HG03575 (cell line): Measurements from ENCODE around the gene ANKRD55.
"Not testable (repeated sequence)": the region's sequence is repeated elsewhere in the genome, so short reads cannot be mapped to it uniquely, and the experiment has no call there.

Experiments used
- ATAC-seq: cut with Tn5 transposase; IDR thresholded peaks from one replicate; pipeline ENCODE4 v1.9.1; 2021; ENCODE audit not compliant: unreplicated experiment, insufficient number of reproducible peaks, low FRiP score; ENCODE audit errors: extremely low read depth

ANKRD55 gene

DNA sequence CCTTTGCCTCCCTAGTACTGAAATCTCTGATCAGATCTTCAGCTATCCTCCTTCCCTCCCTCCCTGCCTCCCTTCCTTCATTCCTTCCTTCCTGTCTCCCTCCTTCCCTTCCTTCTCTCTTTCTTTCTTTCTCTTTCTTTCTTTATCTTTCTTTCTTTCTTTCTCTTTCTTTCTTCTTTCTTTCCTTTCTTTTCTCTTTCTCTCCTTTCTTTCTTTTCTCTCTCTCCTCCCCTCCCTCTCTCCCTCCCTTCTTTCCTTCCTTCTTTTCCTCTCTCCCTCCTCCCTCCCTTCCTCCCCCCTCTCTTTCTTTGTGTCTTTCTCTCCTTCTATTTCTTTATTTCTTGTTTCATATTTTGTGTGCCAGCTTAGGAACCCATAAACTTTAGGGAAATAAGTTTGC is 23.9 kb upstream of the ANKRD55 start:
- ATAC-seq: no peak

DNA sequence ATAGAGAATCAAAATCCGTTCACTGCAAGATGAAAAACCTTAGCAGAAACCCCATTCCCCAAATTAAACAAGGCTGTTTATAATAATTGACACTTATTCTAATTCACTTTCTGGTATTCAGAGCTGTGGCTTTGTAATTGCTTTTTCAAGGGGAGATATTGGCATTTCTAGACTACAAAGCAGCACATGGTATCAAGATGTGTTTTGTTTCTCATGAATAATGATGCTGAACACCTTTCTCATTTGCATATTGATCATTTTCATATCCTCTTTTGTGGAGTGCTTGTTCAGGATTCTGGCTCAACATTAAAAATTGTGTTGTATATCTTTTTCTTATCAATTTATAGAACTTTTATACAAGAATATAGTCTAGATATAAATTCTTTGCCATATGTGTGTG is 22.4 kb upstream of the ANKRD55 start:
- ATAC-seq: no peak

DNA sequence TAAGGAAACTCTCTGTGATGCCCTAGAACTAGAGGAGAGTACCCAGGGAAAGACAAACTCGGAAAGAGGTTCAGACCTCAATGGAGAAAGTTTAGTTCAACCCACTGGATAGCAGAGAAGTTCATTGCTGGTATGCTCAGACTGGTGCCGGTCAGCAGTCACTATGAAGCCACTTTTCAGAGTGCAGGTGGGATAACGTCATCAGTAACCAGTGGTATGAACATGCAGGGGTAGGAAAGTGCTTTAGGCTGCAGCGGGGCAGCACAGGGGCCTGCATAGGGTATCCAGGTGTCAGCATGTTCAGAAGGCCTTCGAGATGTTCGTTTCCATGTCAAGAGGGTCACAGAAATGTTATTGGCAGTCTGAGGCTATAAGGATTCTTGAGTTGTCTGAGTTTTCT is 20.8 kb upstream of the ANKRD55 start:
- no peak for ATAC-seq

DNA sequence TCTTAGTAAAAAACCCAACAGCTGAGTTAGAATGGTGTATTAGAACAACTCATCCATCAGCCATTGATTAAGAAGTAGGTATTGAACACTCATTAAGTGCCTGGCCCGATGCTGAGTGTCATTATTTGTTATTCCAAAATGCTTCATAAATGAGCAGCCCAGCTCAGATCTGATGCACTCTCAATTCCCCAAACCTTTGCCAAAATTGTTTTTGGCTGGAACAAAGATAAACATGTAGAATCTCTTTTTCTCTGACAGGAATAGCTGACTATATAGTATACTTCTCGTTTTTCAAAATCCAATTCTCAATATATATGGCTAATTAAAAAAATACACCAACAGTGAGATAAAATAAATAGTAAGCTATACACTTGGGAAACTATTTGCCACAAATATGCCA is 20.0 kb upstream of the ANKRD55 start:
- no peak for ATAC-seq

- ATAC-seq: no peak
Measured at GRCh38 chr5:56251918-56252553, 18.9 kb upstream of the ANKRD55 start.

- no peak for ATAC-seq
Measured at GRCh38 chr5:56251440-56251839, 18.3 kb upstream of the ANKRD55 start.

- ATAC-seq: no peak
Measured at GRCh38 chr5:56250011-56250410, 16.9 kb upstream of the ANKRD55 start.

DNA sequence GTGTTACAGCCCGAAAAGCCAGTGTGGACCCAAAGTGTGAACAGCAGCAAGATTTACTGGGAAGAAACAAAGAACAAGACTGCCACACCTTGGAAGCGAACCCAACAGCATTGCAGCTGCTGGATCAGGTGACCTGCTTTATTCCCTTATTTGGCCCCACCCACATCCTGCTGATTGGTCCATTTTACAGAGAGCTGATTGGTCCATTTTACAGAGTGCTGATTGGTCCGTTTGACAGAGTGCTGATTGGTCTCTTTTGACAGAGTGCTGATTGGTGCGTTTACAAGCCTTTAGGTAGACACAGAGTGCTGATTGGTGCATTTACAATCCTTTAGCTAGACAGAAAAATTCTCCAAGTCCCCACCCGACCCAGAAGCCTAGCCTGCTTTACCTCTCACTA is 16.0 kb upstream of the ANKRD55 start:
- ATAC-seq: not testable (repeated sequence)

GRCh38 chr5:56247592-56247991 is 14.5 kb upstream of the ANKRD55 start:
- no peak for ATAC-seq

DNA sequence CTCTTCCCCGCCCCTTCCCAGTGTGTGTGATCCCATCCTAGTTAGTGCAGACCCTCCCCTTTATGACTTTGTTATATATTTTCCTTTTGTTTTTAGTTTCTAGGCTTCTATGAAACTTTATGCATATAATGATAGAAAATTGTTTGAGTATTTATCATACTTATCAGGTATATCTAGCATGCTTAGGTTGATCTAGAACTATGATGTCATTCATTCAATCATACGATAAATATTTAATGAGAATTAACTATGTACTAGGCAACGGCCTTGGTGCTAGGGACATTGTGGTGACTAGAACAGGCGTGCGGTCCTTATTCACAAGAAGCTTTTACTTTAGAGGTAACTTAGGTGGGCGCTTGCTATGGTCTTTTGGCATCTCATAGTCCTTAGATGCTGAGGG is 13.6 kb upstream of the ANKRD55 start:
- no peak for ATAC-seq

DNA sequence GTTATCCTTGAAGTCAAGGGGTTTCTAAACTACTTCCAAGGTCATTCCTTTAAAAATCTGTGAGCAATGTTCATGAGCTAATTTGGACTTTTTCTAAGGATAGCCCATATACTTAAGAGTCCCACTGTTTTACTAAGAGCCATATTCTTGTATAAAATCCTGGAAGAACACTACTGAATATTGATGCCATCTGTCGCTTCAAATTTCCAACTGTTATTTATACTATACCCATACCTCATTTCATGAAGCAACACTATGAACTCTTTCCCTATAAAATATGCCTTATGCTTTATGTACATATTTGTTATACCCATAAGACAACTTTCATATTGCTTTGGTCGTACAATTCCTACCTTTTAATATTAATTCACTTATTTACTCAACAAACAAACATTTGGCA is 12.4 kb upstream of the ANKRD55 start:
- ATAC-seq: no peak

DNA sequence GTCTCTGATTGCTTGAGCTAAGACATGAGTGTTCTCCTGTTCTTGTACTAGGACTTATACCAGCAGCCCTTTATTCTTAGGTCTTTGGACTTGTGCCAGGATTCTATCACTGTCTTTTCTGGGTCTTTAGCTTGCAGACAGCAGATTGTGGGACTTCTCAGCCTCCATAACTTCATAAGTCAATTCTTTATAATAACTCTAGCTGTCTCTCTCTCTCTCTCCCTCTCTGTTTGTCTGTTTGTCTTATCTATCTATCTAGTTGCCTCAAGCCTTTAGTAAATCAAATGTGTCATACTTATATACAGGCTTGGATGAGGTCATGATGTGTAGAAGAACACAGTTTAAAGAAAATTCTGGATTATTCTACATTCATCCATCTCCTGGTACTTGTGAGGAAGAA is 11.5 kb upstream of the ANKRD55 start:
- ATAC-seq: no peak

- not testable (repeated sequence) for ATAC-seq
Measured at GRCh38 chr5:56242271-56242670, 9.1 kb upstream of the ANKRD55 start.

DNA sequence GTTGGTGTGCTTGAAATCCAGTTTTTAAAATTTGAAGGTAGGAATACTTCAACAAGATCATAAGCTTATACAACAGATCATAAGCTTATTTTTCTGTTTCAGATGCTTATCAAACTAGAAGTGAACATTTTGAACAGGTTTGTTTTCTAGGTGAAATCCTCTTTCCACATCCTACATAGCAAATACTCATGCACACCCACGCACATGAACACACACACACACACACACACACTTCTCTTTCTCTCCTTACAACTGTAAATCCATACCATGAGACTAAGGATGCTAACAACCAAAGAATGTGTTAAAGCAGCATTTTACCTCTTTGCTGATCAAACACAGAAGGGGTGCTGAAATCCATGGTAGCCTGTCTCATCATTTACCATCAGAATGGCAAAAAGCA is 592 bp downstream of the ANKRD55 start:
- ATAC-seq: no peak

DNA sequence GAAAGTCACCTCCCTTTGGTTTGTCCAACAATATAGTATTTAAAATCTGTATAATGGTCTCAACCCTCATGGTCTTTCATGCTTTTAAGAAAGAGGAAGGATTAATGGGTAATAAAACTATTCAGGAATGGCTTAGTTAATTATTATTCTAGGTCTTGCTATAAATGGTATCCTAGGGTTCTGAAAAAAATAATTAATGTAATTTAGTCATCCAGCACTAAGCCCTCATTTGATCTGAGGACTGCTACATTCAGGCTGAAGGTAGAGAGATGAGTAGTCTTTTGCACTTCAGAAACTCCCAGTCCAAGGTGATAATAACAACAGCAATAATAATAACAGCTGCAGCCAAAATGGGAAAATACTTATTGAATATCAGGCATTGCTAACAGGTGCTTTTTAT is 2.6 kb downstream of the ANKRD55 start:
- ATAC-seq: no peak

DNA sequence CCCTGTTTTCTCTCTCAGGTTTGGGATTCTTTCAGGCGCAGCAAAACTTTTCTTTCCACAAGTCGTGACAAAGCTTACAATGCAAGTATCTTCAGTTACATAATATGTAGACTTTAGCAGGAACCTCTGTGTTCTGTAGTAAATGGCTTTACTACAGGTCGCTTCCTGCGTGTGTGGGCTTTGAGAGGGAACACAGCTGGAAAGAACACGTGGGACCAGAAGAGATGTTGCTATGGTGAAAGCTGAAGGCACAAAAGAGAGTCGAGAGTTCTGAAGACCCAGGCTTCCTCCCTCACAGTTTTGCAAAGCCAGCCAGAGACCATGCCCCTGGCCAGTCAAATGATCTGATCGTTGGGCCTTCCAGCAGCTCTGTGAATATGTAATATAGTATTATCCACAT is 4.0 kb downstream of the ANKRD55 start:
- no peak for ATAC-seq

DNA sequence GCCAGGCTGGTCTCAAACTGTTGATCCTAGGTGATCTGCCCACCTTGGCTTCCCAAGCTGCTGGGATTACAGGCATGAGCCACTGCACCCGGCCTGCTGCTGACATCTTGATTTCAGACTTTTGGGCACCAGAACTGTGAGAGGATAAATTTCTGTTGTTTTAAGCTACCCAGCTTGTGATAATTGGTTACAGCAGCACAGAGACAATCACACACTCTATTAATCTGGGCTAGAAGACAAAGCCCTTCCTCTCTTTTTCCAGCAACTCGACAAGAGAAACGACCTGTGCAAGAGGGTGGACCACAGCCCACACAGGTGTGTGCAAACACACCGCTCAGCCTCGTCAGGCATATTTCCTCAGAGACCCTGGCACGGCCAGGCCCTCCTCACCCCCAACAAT is 4.5 kb downstream of the ANKRD55 start:
- no peak for ATAC-seq

- no peak for ATAC-seq
Measured at GRCh38 chr5:56227691-56228090, 5.4 kb downstream of the ANKRD55 start.

DNA sequence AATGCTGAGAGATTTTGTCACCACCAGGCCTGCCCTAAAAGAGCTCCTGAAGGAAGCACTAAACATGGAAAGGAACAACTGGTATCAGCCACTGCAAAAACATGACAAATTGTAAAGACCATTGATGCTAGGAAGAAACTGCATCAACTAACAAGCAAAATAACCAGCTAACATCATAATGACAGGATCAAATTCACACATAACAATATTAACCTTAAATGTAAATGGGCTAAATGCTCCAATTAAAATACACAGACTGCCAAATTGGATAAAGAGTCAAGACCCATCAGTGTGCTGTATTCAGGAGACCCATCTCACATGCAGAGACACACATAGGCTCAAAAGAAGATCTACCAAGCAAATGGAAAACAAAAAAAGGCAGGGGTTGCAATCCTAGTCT is 9.8 kb downstream of the ANKRD55 start:
- ATAC-seq: not testable (repeated sequence)

DNA sequence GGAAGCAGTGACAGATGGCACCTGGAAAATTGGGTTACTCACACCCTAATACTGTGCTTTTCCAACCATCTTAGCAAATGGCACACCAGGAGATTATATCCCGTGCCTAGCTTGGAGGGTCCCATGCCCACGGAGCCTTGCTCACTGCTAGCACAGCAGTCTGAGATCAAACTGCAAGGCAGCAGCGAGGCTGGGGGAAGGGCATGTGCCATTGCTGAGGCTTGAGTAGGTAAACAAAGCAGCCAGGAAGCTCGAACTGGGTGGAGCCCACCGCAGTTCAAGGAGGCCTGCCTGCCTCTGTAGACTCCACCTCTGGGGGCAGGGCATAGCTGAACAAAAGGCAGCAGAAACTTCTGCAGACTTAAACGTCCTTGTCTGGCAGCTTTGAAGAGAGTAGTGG is 11.5 kb downstream of the ANKRD55 start:
- ATAC-seq: not testable (repeated sequence)

DNA sequence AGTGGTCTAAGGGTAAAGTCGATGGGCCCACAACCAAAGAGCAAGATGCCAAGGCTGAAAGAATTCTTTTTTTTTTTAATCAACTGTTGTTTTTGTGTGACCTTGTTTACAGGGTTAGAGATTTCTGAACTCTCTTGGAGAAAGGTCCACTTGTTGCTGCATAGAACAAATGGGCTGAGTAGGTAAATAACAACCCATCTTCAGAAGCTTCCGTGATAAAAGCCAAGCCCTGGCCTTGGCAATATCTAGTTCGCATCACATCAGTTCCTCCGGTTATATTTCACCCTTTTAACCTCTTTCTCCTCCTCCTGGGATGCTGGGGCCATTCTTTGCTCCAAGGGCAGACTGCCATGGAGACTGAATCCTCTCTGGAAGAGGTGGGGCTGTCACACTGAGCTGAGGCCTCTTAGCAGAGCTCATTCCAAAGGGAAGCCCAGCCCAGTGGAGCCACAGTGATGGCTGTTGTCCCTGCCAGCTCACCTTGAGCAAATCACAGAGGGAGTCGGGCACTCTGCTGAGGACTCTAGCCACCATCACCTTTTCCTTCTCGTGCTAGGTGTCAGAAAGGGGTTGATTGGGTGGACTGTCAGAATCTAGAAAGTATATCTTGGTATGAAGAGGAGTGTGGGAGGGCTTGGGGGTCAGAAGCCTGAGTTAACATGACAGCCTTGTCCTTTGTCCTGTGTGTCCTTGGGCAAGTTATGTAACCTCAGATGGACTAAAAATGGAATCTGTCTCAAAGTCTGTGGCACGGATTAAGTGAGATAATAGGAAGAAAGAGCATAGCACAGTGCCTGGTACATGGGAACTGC is 17.9 kb downstream of the ANKRD55 start:
- ATAC-seq: no peak
